Measurements from ENCODE around the gene C10orf67. TPM values are rescaled to one million over a fixed set of nuclear protein-coding genes. Genes with fewer than 3 reads are reported as not detected.
"Not testable (repeated sequence)": the region's sequence is repeated elsewhere in the genome, so short reads cannot be mapped to it uniquely, and the experiment has no call there.

Gene C10orf67
- total RNA-seq, 1 donor from 2014 or later = not detected

GRCh38 chr10:23280419-23281043 lies 64.1 kb downstream of the C10orf67 start:
- no peak for DNase-seq (ENCODE audit: low spot score)

GRCh38 chr10:23275355-23275754 lies 69.2 kb downstream of the C10orf67 start:
- DNase-seq (ENCODE audit: low spot score) = no peak

GRCh38 chr10:23274179-23274578 lies 70.4 kb downstream of the C10orf67 start:
- DNase-seq (ENCODE audit: low spot score) = not testable (repeated sequence)

GRCh38 chr10:23270531-23270930 lies 74.1 kb downstream of the C10orf67 start:
- no peak for DNase-seq (ENCODE audit: low spot score)

- no peak for DNase-seq (ENCODE audit: low spot score)
Observed at GRCh38 chr10:23263441-23264164, 81.0 kb downstream of the C10orf67 start.

- DNase-seq (ENCODE audit: low spot score) = no peak
Observed at GRCh38 chr10:23262928-23263327, 81.7 kb downstream of the C10orf67 start.

GRCh38 chr10:23258516-23258915 lies 86.1 kb downstream of the C10orf67 start:
- DNase-seq (ENCODE audit: low spot score) = no peak

- no peak for DNase-seq (ENCODE audit: low spot score)
Observed at GRCh38 chr10:23253780-23254179, 90.8 kb downstream of the C10orf67 start.

- not testable (repeated sequence) for DNase-seq (ENCODE audit: low spot score)
Observed at GRCh38 chr10:23252859-23253258, 91.7 kb downstream of the C10orf67 start.

GRCh38 chr10:23241779-23242178 lies 102.8 kb downstream of the C10orf67 start:
- not testable (repeated sequence) for DNase-seq (ENCODE audit: low spot score)

- DNase-seq (ENCODE audit: low spot score) = no peak
Observed at GRCh38 chr10:23238015-23238414, 106.6 kb downstream of the C10orf67 start.

- DNase-seq (ENCODE audit: low spot score) = no peak
Observed at GRCh38 chr10:23230582-23230981, 114.0 kb downstream of the C10orf67 start.

- DNase-seq (ENCODE audit: low spot score) = no peak
Observed at GRCh38 chr10:23217471-23217870, 127.1 kb downstream of the C10orf67 start.

GRCh38 chr10:23205972-23206642 lies 138.5 kb downstream of the C10orf67 start:
- DNase-seq (ENCODE audit: low spot score) = no peak

- no peak for DNase-seq (ENCODE audit: low spot score)
Observed at GRCh38 chr10:23204773-23205172, 139.8 kb downstream of the C10orf67 start.

- no peak for DNase-seq (ENCODE audit: low spot score)
Observed at GRCh38 chr10:23203369-23204325, 140.9 kb downstream of the C10orf67 start.

GRCh38 chr10:23202779-23203178 lies 141.8 kb downstream of the C10orf67 start:
- DNase-seq (ENCODE audit: low spot score) = no peak

- no peak for DNase-seq (ENCODE audit: low spot score)
Observed at GRCh38 chr10:23201837-23202236, 142.8 kb downstream of the C10orf67 start.

- DNase-seq (ENCODE audit: low spot score) = no peak
Observed at GRCh38 chr10:23200997-23201652, 143.5 kb downstream of the C10orf67 start.

GRCh38 chr10:23200586-23200985 lies 144.0 kb downstream of the C10orf67 start:
- DNase-seq (ENCODE audit: low spot score) = no peak

All from mesenteric fat pad (tissue), 1 donor.